Panc1 (cell line): Measurements from ENCODE around the gene DPEP1.

Source experiments
- POLR2AphosphoS5 ChIP-seq: IDR thresholded peaks from 2 replicates; pipeline ENCODE4 v1.6.1; 2012; ENCODE audit warnings: mild to moderate bottlenecking, low read depth, low read length, moderate library complexity
- TF ChIP-seq, protein P1 (sequence below): fragments of 450-650 bp; IDR thresholded peaks from 2 replicates; pipeline ENCODE4 v1.5.1; 2017; ENCODE audit warnings: mild to moderate bottlenecking
- TF ChIP-seq, protein P2 (sequence below), 2 experiments: IDR thresholded peaks; 2 replicates each; pipeline ENCODE4 v1.6.1; 2011 to 2012; ENCODE audit warnings: low read depth in 2 of 2, control low read depth in 1 of 2, low read length in 1 of 2, mild to moderate bottlenecking in 1 of 2, moderate library complexity in 1 of 2; ENCODE audit not compliant: insufficient read depth in 1 of 2

DNA sequence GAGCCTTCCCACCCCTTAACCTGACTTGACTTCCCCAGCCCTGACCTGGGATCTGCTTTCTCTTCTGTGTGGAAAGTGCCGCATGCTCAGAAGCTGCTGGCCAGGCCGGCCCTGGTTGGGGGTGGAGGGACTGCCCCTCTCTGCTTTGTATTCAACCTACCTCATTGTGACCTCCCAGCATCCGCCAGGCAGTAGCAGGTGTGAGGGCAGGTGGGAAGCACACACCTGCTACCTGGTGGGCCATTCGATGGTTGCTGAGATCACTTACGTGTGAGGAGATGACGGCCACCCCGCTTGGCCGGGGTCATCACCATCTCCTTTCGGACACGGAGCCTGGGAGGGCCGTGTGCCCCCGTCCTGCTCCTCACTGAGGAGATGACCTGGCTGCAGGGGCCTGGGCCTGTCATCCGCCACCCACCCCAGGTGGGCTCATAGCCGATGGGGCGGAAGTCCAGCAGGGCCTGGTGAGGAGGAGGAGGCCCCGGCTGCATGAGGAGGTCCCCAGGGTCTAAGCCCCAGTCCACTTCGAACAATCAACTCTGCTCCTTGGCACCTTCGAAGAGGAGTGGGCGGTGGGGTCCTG, 30.7 kb upstream of the DPEP1 start:
- TF ChIP-seq, protein P1, sequence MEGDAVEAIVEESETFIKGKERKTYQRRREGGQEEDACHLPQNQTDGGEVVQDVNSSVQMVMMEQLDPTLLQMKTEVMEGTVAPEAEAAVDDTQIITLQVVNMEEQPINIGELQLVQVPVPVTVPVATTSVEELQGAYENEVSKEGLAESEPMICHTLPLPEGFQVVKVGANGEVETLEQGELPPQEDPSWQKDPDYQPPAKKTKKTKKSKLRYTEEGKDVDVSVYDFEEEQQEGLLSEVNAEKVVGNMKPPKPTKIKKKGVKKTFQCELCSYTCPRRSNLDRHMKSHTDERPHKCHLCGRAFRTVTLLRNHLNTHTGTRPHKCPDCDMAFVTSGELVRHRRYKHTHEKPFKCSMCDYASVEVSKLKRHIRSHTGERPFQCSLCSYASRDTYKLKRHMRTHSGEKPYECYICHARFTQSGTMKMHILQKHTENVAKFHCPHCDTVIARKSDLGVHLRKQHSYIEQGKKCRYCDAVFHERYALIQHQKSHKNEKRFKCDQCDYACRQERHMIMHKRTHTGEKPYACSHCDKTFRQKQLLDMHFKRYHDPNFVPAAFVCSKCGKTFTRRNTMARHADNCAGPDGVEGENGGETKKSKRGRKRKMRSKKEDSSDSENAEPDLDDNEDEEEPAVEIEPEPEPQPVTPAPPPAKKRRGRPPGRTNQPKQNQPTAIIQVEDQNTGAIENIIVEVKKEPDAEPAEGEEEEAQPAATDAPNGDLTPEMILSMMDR, result no peak
- TF ChIP-seq, protein P2, sequence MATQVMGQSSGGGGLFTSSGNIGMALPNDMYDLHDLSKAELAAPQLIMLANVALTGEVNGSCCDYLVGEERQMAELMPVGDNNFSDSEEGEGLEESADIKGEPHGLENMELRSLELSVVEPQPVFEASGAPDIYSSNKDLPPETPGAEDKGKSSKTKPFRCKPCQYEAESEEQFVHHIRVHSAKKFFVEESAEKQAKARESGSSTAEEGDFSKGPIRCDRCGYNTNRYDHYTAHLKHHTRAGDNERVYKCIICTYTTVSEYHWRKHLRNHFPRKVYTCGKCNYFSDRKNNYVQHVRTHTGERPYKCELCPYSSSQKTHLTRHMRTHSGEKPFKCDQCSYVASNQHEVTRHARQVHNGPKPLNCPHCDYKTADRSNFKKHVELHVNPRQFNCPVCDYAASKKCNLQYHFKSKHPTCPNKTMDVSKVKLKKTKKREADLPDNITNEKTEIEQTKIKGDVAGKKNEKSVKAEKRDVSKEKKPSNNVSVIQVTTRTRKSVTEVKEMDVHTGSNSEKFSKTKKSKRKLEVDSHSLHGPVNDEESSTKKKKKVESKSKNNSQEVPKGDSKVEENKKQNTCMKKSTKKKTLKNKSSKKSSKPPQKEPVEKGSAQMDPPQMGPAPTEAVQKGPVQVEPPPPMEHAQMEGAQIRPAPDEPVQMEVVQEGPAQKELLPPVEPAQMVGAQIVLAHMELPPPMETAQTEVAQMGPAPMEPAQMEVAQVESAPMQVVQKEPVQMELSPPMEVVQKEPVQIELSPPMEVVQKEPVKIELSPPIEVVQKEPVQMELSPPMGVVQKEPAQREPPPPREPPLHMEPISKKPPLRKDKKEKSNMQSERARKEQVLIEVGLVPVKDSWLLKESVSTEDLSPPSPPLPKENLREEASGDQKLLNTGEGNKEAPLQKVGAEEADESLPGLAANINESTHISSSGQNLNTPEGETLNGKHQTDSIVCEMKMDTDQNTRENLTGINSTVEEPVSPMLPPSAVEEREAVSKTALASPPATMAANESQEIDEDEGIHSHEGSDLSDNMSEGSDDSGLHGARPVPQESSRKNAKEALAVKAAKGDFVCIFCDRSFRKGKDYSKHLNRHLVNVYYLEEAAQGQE (IDR thresholded peaks at IDR 0.05; ENCODE audit: insufficient read depth in 1 of 2, low read depth in 2 of 2, low read length in 1 of 2), result no peak
- no peak for TF ChIP-seq POLR2AphosphoS5
